Measurements from ENCODE around the gene SPATA17. TPM values are rescaled to one million over a fixed set of nuclear protein-coding genes. Genes with fewer than 3 reads are reported as not detected.

The SPATA17 gene
- total RNA-seq, 1 experiment from 2014 or later: 4.5 TPM

- ChIA-PET CTCF (interaction anchor here (1.3 kb wide), 1 partner anchor 9 kb away, joined by 4 read pairs; no protein-coding TSS in a partner anchor), POLR2A (interaction anchor here (0.6 kb wide), 1 partner anchor 8 kb away, joined by 3 read pairs; no protein-coding TSS in a partner anchor)
- no peak overlapping the region for H3K27ac Mint-ChIP-seq (ENCODE audit: low read depth, unreplicated experiment)
- H3K36me3 Mint-ChIP-seq (ENCODE audit: insufficient read depth, unreplicated experiment): no peaks in the 10 kb centered on the region
- H3K9me3 Mint-ChIP-seq (ENCODE audit: unreplicated experiment): no peaks in the 10 kb centered on the region
- BruUV-seq (replicated peaks): no TSS peak
- intact Hi-C loops (cut with micrococcal nuclease): no loop called here
- peaks cover 11% of the 10 kb centered on the region for H3K27me3 Mint-ChIP-seq (ENCODE audit: insufficient read depth, unreplicated experiment)
- DNase-seq (ENCODE audit: unreplicated experiment): no peak
- TF ChIP-seq CTCF (IDR thresholded peaks at IDR 0.05; ENCODE audit: unreplicated experiment): no peak
- H3K4me3 Mint-ChIP-seq (ENCODE audit: unreplicated experiment): no peak overlapping the region
- no peaks in the 10 kb centered on the region for H3K4me1 Mint-ChIP-seq (ENCODE audit: insufficient read depth, unreplicated experiment)
These were observed 245.3 kb downstream of the SPATA17 start for GRCh38 chr1:217876401-217876800.

- CTCF ChIA-PET: interaction anchor here (0.6 to 1.3 kb wide), 2 partner anchors 9 to 143 kb away, joined by 3 to 4 read pairs; no protein-coding TSS in a partner anchor
- Mint-ChIP-seq H3K36me3 (ENCODE audit: insufficient read depth, unreplicated experiment) (no peaks in the 10 kb centered on the region), H3K4me3 (ENCODE audit: unreplicated experiment) (no peak overlapping the region), H3K27me3 (ENCODE audit: insufficient read depth, unreplicated experiment) (peaks cover 11% of the 10 kb centered on the region), H3K4me1 (ENCODE audit: insufficient read depth, unreplicated experiment) (no peaks in the 10 kb centered on the region), H3K9me3 (ENCODE audit: unreplicated experiment) (no peaks in the 10 kb centered on the region), H3K27ac (ENCODE audit: low read depth, unreplicated experiment) (no peak overlapping the region)
- no peak for TF ChIP-seq CTCF (IDR thresholded peaks at IDR 0.05; ENCODE audit: unreplicated experiment)
- no TSS peak for BruUV-seq (replicated peaks)
- intact Hi-C loops (cut with micrococcal nuclease): no loop called here
- DNase-seq (ENCODE audit: unreplicated experiment): no peak
- POLR2A ChIA-PET: interaction anchor here (0.6 kb wide), 1 partner anchor 8 kb away, joined by 3 read pairs; no protein-coding TSS in a partner anchor
These were observed 245.8 kb downstream of the SPATA17 start for GRCh38 chr1:217876896-217877295.

- H3K4me3 Mint-ChIP-seq (ENCODE audit: unreplicated experiment): no peak overlapping the region
- intact Hi-C loops (cut with micrococcal nuclease): no loop called here
- TF ChIP-seq CTCF (IDR thresholded peaks at IDR 0.05; ENCODE audit: unreplicated experiment): no peak
- DNase-seq (ENCODE audit: unreplicated experiment): no peak
- no peaks in the 10 kb centered on the region for H3K9me3 Mint-ChIP-seq (ENCODE audit: unreplicated experiment)
- no peaks in the 10 kb centered on the region for H3K4me1 Mint-ChIP-seq (ENCODE audit: insufficient read depth, unreplicated experiment)
- no TSS peak for BruUV-seq (replicated peaks)
- CTCF ChIA-PET: interaction anchor here (0.5 to 0.6 kb wide), 4 partner anchors 11 to 1714 kb away, joined by 3 to 4 read pairs (median 3); no protein-coding TSS in a partner anchor
- POLR2A ChIA-PET: no interaction called here
- H3K27me3 Mint-ChIP-seq (ENCODE audit: insufficient read depth, unreplicated experiment): peaks cover 11% of the 10 kb centered on the region
- no peaks in the 10 kb centered on the region for H3K36me3 Mint-ChIP-seq (ENCODE audit: insufficient read depth, unreplicated experiment)
- H3K27ac Mint-ChIP-seq (ENCODE audit: low read depth, unreplicated experiment): no peak overlapping the region
These were observed 250.0 kb downstream of the SPATA17 start for GRCh38 chr1:217881131-217881543.

GRCh38 chr1:217881607-217882332 is 250.6 kb downstream of the SPATA17 start:
- ChIA-PET CTCF (interaction anchor here (0.5 to 0.6 kb wide), 3 partner anchors 10 to 1715 kb away, joined by 3 to 5 read pairs (median 4); no protein-coding TSS in a partner anchor), POLR2A (no interaction called here)
- H3K9me3 Mint-ChIP-seq (ENCODE audit: unreplicated experiment): no peaks in the 10 kb centered on the region
- no peak overlapping the region for H3K27ac Mint-ChIP-seq (ENCODE audit: low read depth, unreplicated experiment)
- DNase-seq (ENCODE audit: unreplicated experiment): no peak
- H3K4me1 Mint-ChIP-seq (ENCODE audit: insufficient read depth, unreplicated experiment): no peaks in the 10 kb centered on the region
- peaks cover 11% of the 10 kb centered on the region for H3K27me3 Mint-ChIP-seq (ENCODE audit: insufficient read depth, unreplicated experiment)
- H3K4me3 Mint-ChIP-seq (ENCODE audit: unreplicated experiment): no peak overlapping the region
- no peak for TF ChIP-seq CTCF (IDR thresholded peaks at IDR 0.05; ENCODE audit: unreplicated experiment)
- no peaks in the 10 kb centered on the region for H3K36me3 Mint-ChIP-seq (ENCODE audit: insufficient read depth, unreplicated experiment)
- intact Hi-C loops (cut with micrococcal nuclease): no loop called here
- no TSS peak for BruUV-seq (replicated peaks)
